ENCODE results near the gene PORCN. TPM values are rescaled to one million over a fixed set of nuclear protein-coding genes. Genes with fewer than 3 reads are reported as not detected.

The PORCN gene
- 11.9 TPM for polyA plus RNA-seq

DNA sequence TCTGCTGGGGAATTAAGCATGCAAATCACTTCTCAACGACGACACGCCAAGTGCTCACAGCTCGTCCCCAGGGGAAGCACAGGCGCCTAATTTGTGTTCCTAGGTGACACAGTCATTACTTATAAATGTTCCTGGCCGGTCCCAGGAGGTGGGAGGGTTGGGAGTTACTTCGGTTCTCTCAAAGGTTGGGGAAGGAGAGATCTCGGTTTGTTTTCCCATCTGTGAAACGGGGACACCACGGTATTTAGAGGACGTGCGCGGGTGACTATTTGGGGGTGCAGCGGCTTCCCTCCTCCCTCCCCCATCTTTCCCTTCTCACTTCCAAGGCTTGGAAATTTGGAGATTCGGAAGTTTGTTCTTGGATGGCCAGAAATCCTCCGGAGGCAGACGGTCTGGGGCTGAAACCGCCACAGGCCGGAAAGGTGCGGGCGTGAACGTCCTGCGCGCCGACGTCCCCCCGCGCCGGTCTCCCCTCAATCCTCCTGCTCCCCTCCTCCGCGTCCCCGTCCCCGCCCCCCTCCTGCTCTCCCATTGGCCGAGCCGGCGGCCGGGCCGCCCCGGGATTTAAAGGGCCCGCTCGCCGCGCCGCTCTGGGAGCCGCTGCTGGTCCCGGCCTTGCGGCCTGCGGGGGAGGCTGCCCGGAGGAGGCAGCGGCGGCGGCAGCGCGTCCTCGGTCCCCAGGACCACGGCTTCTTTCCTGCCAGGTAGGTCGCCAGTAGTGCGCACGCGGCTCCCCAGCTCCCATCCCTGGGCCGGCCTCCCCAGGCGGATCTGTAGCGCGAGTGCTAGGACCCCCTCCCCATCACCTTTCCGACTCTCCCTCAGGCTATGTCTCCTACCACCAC, at the start of gene PORCN:
PORCN (plus strand) TSS at position 593 of the 845 bp plus-strand sequence. CDS start 829 bp downstream, outside the sequence.
- no peaks in the 10 kb centered on the region for H3K36me3 Mint-ChIP-seq
- peak within 1 kb of the TSS; percentile 81 to 96 (median 93) for H3K4me3 Mint-ChIP-seq
- H3K27ac Mint-ChIP-seq, result peak within 1 kb of the TSS; percentile 67 to 96 (median 93)
- peaks cover 0 to 12% (median 6%) of the 10 kb centered on the region in 3 donors for H3K4me1 Mint-ChIP-seq
- peaks cover 3% of the 10 kb centered on the region for H3K27me3 Mint-ChIP-seq
- peaks cover 0 to 2% (median 0%) of the 10 kb centered on the region in 3 donors for H3K9me3 Mint-ChIP-seq

DNA sequence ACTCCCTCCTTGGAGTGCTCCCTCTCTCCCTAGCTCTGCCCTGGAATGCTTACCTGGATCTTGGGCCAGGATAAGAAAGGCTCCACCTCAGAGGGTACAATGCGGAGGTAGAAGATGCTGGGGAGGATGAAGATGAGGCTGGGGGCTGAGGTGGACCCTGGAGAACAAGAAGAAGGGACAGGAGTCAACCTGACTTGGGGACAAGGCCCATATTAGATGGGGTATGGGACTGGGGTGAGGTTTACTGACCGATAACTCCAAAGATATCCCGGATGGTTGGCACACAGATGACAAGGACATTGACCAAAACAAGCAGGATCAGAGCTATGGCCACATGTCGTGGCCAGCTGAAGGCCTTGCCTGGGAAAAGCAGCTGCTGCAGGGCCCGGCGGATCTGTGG, 49.3 kb upstream of the PORCN start:
- H3K36me3 Mint-ChIP-seq, result peaks cover 6% of the 10 kb centered on the region
- H3K4me1 Mint-ChIP-seq, result peaks cover 0 to 1% (median 0%) of the 10 kb centered on the region in 3 donors
- no peak overlapping the region for H3K27ac Mint-ChIP-seq
- H3K27me3 Mint-ChIP-seq, result peaks cover 3% of the 10 kb centered on the region
- peaks cover 0 to 2% (median 0%) of the 10 kb centered on the region in 3 donors for H3K9me3 Mint-ChIP-seq
- no peak overlapping the region for H3K4me3 Mint-ChIP-seq

- peaks cover 0 to 1% (median 0%) of the 10 kb centered on the region in 3 donors for H3K4me1 Mint-ChIP-seq
- no peak overlapping the region for H3K27ac Mint-ChIP-seq
- peak overlapping the region in 1 of 4 donors; percentile 1 for H3K4me3 Mint-ChIP-seq
- peaks cover 6% of the 10 kb centered on the region for H3K36me3 Mint-ChIP-seq
- peaks cover 3% of the 10 kb centered on the region for H3K27me3 Mint-ChIP-seq
- peaks cover 0 to 2% (median 0%) of the 10 kb centered on the region in 3 donors for H3K9me3 Mint-ChIP-seq
Observed at GRCh38 chrX:48460031-48460430, 48.8 kb upstream of the PORCN start.

- H3K4me3 Mint-ChIP-seq, result no peak overlapping the region
Observed at GRCh38 chrX:48460606-48461005, 48.2 kb upstream of the PORCN start.

DNA sequence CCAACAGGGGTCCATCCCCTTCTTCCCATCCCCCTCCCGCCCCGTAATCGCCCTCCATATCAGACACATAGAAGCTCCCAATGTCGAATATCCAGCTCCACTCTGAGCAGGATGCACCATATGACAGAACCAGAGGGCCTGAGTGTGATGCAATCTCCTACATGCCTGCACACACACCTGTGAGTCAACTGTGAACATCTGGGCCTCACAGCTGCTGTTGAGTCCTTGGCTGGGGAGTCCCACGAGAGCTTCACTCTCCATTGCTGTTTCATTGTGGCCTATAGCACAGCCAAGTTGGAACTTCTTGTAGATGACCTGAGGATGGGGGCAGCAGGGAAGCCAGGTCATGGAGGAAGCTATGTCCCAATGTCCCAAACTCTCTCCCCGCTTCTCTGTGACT, 47.0 kb upstream of the PORCN start:
- H3K27me3 Mint-ChIP-seq, result peaks cover 4% of the 10 kb centered on the region
- peaks cover 7% of the 10 kb centered on the region for H3K36me3 Mint-ChIP-seq
- no peak overlapping the region for H3K4me3 Mint-ChIP-seq
- H3K4me1 Mint-ChIP-seq, result peaks cover 0 to 3% (median 2%) of the 10 kb centered on the region in 3 donors
- no peaks in the 10 kb centered on the region for H3K9me3 Mint-ChIP-seq
- H3K27ac Mint-ChIP-seq, result no peak overlapping the region

More at GRCh38 chrX:48460606-48461005, 48.2 kb upstream of the PORCN start:
- Mint-ChIP-seq H3K36me3 (peaks cover 6% of the 10 kb centered on the region), H3K27me3 (peaks cover 3% of the 10 kb centered on the region), H3K9me3 (no peaks in the 10 kb centered on the region), H3K4me1 (peaks cover 0 to 1% (median 1%) of the 10 kb centered on the region in 3 donors), H3K27ac (no peak overlapping the region)

DNA sequence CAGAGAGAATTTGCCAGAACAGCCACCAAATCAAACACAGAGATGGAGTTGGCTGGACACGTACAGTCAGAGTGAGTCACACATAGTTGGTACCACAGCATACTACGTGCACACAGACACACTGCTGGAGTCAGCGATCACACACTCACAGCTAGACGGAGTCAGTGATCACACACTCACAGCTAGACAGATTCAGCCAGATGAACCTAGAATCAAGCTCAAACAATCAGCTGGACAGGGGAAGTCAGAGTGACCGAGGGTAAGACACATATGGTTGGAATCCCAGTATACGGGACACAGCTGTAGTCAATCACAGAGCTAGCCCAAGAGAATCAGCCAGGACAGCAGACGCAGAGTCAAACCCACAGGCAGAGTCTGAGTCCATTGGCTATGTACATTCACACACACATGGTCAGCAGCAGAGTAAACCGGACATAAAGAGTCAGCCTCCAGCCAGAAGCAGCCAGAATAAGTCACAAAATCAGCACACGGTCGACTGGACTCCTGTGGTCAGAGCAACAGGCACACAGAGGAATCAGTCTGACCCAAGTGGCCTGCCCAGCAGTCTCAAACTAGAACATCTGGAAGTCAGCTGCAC, 43.4 kb upstream of the PORCN start:
- H3K27me3 Mint-ChIP-seq, result peaks cover 6% of the 10 kb centered on the region
- H3K27ac Mint-ChIP-seq, result no peak overlapping the region
- H3K9me3 Mint-ChIP-seq, result no peaks in the 10 kb centered on the region
- peaks cover 8% of the 10 kb centered on the region for H3K36me3 Mint-ChIP-seq
- H3K4me1 Mint-ChIP-seq, result peaks cover 0 to 8% (median 4%) of the 10 kb centered on the region in 3 donors
- peak overlapping the region in 2 of 4 donors; percentile 9 to 78 for H3K4me3 Mint-ChIP-seq

DNA sequence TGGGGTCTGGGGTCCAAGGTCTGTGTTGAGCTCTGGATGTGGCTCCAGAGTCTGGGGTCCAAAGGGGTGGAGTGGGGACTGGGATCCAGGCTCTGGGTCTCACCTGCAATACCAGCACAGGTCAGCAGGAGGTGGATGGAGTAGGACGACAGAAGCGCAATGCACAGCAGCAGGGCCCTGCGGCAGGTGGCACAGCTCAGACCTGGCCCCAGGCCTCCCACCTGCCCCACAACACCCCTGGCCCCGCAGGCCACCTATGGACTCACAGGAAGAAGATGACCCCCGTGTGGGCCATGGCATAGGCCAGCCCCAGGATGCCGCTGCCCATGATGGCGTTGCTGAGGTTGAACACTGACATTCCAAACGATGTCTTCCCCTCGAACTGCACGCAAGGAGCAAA, 42.1 kb upstream of the PORCN start:
- Mint-ChIP-seq H3K36me3 (peaks cover 6% of the 10 kb centered on the region), H3K9me3 (no peaks in the 10 kb centered on the region), H3K27me3 (peaks cover 4% of the 10 kb centered on the region), H3K4me3 (no peak overlapping the region), H3K27ac (no peak overlapping the region), H3K4me1 (peaks cover 0 to 8% (median 4%) of the 10 kb centered on the region in 3 donors)

DNA sequence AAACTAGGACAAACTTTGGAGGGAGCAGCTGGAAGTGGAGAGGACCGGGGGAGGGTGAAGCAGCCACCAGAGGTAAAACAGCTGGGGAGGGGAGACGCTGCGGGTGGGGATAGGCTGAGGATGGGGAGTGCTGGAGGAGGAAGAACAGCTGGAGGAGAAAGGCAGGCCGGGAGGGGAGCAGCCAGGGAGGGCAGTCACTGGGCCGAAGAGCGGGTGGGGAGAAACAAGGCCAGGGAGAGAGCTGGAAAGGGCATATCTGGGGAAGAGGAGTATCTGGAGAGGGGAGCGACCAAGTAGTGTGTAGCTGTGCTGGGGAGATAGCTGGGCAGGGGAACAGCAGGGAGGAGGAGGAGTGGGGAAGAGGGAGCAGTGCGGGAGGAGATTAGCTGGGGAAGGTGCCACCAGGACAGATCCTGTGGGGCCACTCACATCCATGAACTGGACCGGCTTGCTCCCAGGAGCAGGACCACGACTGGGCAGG, 41.5 kb upstream of the PORCN start:
- Mint-ChIP-seq H3K27ac (no peak overlapping the region), H3K27me3 (peaks cover 4% of the 10 kb centered on the region), H3K36me3 (peaks cover 6% of the 10 kb centered on the region), H3K4me3 (peak overlapping the region in 1 of 4 donors; percentile 51), H3K9me3 (no peaks in the 10 kb centered on the region), H3K4me1 (peaks cover 0 to 8% (median 4%) of the 10 kb centered on the region in 3 donors)

DNA sequence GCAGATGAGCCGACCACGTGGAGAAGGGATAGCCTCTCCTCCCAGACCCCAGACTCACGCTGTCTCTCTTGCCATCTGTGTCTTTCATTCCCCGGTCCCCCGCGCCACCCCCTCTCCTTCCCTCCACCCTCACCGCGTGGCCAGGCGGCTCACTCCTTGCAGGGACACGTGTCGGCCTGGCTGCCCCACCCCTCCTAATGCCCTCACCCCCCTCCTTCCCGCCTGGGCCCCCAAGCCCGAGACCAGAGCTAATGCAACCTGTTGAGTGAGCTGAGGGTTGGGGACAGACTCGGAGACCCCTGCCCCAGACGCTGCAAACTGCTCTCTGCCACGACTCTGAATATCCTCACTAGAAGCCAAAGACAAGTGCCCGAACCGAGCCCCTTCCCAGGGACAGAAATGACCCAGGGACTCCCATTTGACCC, 40.5 kb upstream of the PORCN start:
- Mint-ChIP-seq H3K4me3 (peak overlapping the region; percentile 73 to 95 (median 87)), H3K4me1 (peaks cover 0 to 8% (median 4%) of the 10 kb centered on the region in 3 donors), H3K9me3 (no peaks in the 10 kb centered on the region), H3K36me3 (peaks cover 6% of the 10 kb centered on the region), H3K27ac (peak overlapping the region in 1 of 3 donors; percentile 87), H3K27me3 (peaks cover 4% of the 10 kb centered on the region)

DNA sequence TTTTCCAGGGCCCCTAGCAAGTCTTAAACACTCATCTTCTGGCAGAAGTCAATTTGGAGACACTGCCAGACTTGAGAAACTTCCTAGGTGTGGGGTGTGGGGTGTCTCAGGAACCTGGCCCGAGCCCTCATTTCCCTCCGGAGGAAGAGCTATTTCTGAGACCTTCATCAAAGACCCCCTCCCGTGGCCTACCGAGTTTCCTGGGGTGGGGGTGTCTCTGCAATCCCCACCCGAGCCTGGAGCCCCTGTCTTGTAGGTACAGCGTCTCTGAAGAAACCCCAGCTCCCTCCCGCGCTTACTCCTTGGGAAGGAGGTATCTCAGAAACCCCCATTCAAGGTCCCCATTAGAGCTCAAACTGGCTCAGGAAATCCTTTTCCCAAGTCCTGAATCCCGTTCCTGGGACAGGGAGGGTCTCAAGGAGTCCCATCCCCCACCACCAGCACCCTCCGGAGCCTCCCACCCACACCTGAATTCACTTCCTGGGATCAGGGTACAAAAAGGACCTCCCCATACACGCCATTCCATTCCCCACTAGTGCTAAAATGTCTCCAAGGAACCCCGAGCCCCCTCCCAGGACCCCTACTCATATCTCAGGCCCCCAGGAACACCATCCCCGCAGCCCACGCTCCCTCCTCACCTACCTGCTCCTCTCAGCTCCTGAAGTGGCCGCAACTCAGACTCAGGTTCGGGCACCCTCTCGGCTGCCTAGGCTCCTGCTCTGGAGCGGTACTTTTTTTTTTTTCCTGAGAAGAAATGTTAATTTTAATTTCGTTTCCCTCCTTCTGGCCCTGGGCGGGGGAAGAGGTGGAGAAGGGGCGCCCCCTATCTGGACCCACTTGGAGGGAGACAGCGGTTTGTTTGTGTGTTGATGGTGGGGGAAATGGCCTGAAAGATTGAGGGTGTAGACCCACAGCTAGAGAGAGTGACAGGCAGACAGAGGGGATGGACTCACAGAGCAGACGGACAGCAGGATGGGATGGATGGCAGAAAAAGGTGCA, 39.8 kb upstream of the PORCN start:
- peaks cover 5% of the 10 kb centered on the region for H3K27me3 Mint-ChIP-seq
- peak overlapping the region; percentile 73 to 95 (median 87) for H3K4me3 Mint-ChIP-seq
- peaks cover 6% of the 10 kb centered on the region for H3K36me3 Mint-ChIP-seq
- peaks cover 0 to 8% (median 4%) of the 10 kb centered on the region in 3 donors for H3K4me1 Mint-ChIP-seq
- H3K27ac Mint-ChIP-seq, result peak overlapping the region in 1 of 3 donors; percentile 87
- H3K9me3 Mint-ChIP-seq, result no peaks in the 10 kb centered on the region

- Mint-ChIP-seq H3K27me3 (peaks cover 5% of the 10 kb centered on the region), H3K4me1 (peaks cover 0 to 9% (median 7%) of the 10 kb centered on the region in 3 donors), H3K9me3 (no peaks in the 10 kb centered on the region), H3K4me3 (peak within 1 kb of the TSS; percentile 73 to 95 (median 87)), H3K27ac (peak within 1 kb of the TSS in 2 of 3 donors; percentile 48 to 87), H3K36me3 (peaks cover 3% of the 10 kb centered on the region)
Observed at GRCh38 chrX:48470110-48470832, 38.5 kb upstream of the PORCN start, which contains the start of gene SLC38A5. SLC38A5 (minus strand) TSS chrX:48470260; CDS start chrX:48467924, 2,336 bp downstream.

DNA sequence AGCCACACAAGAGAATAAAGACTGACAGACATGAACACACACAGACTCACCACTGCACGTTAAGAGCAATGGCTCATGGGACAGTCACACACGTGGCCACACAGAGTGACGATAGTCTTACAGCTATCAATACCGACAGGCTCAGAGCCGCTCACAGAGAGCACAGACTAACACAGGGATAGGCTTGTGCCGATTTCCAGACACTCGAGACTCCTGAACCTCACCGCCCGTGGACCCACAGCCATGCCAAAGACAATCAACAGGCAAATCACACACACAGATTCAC, 38.0 kb upstream of the PORCN start:
- Mint-ChIP-seq H3K27me3 (peaks cover 5% of the 10 kb centered on the region), H3K4me1 (peaks cover 3 to 11% (median 8%) of the 10 kb centered on the region in 3 donors), H3K27ac (no peak overlapping the region), H3K4me3 (no peak overlapping the region), H3K9me3 (no peaks in the 10 kb centered on the region), H3K36me3 (peaks cover 2% of the 10 kb centered on the region)

DNA sequence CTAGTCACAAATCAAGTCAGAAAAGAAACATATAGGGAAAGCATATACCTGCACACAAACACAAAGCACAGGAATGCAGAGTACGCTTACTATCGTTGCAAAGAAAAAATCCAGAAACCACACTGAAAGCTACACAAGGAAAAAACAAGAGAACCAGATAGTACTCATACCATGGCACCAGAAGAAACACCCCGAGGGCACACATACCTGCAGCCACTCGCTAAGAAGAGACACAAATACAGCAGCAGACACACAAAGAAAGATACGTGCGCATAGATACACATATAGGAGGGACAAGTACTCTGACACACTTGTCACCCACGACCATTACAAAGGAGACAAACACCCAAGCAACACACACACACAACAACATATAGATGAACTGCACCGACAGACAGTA, 37.3 kb upstream of the PORCN start:
- no peaks in the 10 kb centered on the region for H3K9me3 Mint-ChIP-seq
- H3K27me3 Mint-ChIP-seq, result peaks cover 3% of the 10 kb centered on the region
- peaks cover 4 to 12% (median 8%) of the 10 kb centered on the region in 3 donors for H3K4me1 Mint-ChIP-seq
- peaks cover 1% of the 10 kb centered on the region for H3K36me3 Mint-ChIP-seq
- H3K27ac Mint-ChIP-seq, result peak overlapping the region in 1 of 3 donors; percentile 29
- H3K4me3 Mint-ChIP-seq, result peak overlapping the region in 1 of 4 donors; percentile 13

DNA sequence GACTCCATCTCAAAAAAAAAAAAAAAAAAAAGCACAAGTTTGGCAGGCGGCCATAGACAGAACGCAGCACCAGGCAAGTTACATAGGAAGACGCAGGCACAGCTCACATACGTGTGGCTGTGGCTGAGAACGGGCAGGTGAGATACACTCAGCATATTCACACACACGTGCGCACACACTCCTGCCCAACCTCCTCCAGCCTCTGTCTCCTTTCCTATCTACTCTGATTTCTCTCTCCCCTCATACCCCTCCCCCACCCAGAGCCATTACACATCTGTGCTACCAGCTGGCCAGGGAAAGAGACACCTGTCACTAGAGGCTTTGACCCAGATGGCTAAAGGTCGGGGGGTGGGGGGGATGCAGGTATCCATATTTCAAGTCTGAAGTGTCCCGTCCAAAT, 36.6 kb upstream of the PORCN start:
- Mint-ChIP-seq H3K4me1 (peaks cover 4 to 17% (median 12%) of the 10 kb centered on the region in 3 donors), H3K36me3 (peaks cover 3% of the 10 kb centered on the region), H3K9me3 (no peaks in the 10 kb centered on the region), H3K27me3 (peaks cover 3% of the 10 kb centered on the region), H3K27ac (no peak overlapping the region), H3K4me3 (no peak overlapping the region)
